CD4-positive, alpha-beta T cell treated with Interleukin-15 for 4 hours (primary cell): ENCODE results near the gene BMF.

Source experiments
- DNase-seq: peaks from one replicate; pipeline ENCODE4 v3.0.0-alpha.2; 2020; ENCODE audit warnings: low spot score

Gene BMF

DNA sequence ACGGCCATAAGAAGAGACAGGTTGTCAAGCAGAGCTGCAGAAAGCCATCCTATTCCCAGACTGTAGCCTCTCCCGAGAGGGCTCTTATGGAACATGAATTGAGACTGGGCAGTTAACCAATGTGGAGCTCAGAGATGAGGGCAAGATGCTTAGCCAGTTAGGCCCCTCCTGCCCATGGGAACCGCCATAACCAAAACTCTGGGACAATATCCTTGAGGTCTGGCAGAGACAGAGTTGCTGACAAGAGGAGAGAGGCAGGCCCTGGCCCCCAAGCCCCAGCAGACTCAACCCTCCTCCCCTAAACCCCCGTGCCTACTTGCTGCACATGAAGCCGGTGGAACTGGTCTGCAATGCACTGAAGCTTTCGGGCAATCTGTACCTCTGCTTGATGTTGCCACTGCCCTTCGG, 4.8 kb downstream of the BMF start:
- DNase-seq, result no peak

DNA sequence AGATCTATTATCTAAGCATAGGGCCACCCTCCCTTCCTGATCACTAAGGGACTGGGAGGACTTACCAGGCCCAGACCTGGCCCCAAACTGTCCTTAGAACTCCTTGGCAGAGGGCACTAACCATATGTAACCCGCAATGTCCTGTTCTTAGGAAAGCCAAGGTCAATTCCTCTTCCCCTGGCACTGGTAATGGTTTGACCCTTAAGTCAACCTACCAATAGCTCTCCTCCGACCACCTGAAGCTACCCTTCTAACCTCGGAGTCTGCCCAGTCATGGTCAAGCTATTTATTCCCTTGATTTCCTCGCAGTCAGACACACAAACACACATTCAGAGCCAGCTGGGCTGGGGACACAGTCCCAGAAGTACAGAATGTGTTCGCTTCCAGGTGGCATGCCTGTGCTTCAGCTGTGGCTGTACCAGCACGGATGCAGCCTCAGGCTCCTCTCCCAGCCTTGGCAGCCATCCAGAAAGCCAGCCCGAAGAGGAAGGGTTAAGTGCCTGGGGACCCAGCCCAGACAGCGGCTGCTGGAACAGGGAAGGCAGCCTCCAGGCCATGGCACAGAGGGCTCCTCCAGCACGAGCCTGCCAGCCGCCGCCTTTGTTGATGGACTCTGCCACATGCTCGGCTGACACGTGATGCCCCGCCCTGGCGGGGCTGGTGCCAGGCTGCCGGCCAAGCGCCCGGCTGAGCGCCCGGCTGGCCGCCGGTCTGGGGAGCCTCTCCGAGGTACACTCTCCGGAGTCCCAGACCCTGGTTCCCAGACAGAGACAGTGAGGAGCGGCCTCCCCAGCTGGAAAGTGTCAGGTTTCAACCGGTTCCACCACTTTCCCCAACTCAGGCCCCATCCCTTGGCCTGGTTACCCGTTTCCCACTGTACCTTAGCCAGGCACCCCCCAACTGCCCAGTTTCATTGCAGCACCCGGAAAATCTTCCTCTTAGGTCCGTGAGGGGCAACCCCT, 5.5 kb downstream of the BMF start:
- DNase-seq, result no peak

GRCh38 chr15:40100947-40101905, 7.5 kb downstream of the BMF start:
- no peak for DNase-seq

DNA sequence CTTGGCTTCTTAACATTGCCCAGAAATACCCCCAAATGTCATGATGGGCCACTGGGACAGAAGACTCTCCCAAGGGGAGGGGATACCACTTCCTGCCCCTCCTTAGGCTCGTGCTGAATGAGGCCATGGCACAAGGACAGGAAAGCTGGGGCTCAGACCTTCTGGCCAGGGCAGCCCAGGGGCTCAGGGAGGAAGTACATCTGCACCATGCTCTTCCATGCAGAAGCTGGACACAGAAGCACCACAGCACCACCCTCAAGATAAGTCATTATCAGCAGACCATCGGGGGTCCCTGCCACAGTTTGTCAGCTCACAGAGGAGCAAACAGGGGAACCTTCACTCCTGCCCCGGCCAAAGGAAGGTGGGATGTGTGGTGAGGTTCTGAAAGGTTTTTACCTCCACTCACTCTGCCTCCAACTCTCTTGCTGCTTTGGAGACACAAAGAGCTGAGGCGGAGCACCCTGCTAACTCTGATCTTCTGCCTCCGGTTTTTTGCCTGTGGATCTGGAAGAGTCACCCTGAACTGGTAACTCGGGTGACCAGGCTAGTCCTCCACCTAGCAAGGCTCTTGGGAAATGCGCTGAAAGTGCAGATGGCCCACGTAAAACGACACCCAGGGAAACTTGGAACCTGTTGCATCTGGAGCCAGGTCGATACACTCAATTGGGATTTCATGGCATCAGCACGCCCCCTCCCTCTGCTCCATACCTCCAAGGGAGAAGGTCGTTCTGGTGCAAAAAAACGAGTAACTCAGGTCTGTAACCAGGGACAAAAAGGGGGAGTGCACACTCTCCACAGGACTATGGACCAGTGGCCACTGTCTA, 8.3 kb downstream of the BMF start:
- no peak for DNase-seq

- DNase-seq, result peak; percentile 68
These were observed 10.0 kb downstream of the BMF start for GRCh38 chr15:40098489-40099261.

DNA sequence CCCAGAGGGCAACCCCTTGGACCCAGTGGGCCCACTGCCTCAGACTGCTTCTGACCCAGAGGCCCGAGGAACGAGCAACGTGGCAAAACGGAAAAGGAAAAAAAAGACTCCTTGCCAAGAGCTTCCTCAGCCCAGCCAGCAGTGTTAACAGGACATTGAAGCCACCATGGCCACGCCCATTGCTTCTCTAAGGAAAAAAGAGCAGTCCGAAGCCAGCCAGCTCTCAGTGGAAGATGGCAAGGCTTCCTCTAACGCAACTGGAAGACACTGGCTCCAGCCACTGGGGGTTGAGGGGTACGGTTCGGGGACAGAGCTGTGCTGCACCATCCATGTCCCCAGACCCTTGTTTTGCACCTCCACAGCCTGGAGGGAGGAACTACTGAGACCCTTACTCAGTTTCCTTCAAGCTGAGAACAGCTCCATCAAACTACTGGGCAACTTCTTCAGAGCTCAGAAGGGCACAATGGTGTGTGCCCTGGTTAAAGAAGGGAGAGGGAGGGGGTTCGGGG, 10.7 kb downstream of the BMF start:
- DNase-seq, result no peak

DNA sequence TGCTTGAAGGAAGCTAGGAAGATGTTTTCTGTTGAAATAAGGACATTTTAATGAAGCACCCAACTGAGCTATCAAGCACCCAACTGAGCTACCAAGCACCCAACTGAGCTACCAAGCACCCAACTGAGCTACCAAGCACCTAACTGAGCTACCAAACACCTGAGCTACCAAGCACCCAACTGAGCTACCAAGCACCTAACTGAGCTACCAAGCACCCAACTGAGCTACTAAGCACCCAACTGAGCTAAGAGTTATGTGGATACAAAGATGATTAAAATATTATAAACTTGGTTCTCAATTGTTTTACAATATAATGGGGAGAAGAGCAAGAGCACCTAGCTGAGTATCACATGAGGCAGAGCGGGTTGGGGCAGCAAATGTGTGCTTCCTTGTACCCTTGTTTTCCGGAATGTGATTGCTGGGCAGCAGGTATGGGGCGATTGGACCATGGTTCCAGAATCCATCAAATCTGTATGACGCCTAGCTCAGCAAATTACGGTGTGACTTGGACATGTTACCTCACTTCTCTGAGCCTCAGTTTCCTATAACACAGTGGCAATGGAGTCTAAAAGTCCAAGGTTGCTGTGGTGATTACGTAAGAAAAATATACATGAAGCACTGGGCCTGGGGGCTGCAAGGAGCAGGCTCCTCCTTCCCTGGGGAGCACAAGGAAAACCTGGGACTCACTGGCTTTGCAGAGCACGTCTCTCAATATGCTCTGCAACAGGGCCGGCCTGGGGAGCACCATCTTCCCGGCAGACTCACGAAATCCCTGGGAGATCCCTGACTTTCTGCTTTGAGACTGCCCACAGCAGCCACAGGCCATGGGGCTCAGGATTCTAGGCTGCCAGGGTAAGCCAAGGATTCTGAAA, 11.3 kb downstream of the BMF start:
- no peak for DNase-seq

- DNase-seq, result no peak
These were observed 12.4 kb downstream of the BMF start for GRCh38 chr15:40096094-40096891.

DNA sequence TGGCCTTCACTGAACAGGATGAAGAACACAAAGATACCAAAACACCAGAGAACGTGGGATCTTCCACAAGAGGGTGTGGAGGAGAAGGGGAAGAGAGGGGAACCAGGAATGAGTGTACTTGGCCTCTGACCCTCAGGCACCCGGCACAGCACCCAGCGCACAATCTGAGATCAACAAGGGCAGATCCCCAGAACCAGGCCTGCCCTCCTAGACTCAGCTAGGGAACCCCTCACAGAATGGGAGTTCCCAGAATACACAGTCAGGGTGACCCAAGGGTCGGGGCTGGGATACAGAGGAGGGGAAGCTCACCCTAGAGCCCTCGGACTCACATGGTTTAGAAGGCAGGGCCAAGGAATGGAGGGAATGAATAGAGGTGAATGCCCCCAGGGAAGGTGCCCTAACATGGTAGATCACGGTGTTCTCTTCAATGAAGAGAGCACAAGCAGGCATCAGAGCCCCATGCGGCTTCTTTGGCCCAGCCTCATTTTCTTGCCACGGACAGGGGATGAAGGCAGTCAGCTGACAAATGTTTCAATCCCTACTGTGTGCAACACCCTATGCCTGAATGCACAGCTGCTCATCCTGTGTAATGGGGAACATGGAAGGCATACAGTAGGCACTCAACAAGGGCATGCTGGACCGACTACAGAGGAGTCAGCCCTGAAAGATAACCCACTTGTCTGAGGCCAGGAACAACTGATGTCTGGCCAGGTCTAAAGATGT, 13.1 kb downstream of the BMF start:
- no peak for DNase-seq

GRCh38 chr15:40094156-40094555, 14.5 kb downstream of the BMF start:
- DNase-seq, result no peak

DNA sequence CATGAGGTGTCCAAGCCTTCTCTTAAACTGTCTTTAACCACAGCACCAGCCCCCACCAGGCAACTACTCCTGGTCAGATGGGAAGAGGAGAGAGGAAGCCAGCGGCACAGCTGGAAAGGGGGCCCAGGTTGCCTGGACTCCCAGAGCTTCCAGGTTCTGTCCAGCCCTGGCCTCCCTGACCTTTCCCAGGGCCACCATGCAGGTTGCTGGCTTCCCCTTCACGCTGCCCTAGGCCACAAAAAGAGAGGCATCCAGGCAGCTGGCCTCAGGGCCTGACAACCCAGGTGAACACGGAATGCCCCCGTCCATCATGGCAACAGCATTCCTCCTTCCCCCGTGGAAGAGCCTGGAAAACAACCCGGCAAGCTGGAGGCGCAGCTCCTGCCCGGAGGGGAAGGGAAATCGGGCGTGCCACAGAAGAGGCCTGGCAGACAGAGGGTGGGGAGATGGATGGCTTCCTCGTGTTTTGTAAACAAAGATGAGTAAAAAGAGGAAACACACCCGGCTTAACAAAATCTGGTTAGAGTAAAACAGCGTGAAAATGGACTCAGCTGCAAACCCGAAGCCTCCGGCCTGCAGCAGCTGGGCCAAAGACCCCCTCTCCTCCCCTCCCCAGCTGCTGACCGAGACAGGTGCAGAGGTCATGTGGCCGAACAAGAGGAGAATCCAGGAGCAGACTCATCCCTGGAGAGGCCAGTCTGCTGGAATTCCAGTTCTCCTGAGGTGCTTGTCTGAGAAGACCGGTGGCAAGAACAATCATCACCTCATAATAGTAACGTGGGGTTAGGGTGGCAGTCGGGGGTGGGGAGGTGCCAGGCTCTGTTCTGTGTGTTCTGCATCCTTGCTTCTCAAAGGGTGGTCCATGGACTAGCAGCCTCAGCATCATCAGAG, 15.5 kb downstream of the BMF start:
- no peak for DNase-seq

- no peak for DNase-seq
These were observed 16.3 kb downstream of the BMF start for GRCh38 chr15:40092256-40092978.

DNA sequence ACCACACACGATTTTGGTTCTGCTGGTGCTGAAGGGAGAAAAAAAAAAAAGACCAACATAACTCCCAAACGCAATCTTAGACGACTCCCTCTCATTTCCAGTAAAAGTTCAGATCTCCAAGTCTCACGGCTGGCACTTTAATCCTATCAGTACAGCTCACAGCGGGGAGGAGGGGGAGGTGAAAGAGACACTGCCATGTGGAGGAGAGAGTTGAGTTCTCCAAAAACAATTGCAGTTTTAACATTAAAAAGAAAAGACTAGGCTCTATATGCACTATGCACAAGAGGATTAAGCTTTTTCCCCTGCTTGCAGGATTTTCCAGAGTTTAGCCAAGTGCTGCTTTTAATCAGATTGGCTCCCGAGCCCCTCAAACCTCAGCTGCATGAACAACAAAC, 16.8 kb downstream of the BMF start:
- DNase-seq, result no peak

- DNase-seq, result no peak
These were observed 17.8 kb downstream of the BMF start for GRCh38 chr15:40090774-40091455.

DNA sequence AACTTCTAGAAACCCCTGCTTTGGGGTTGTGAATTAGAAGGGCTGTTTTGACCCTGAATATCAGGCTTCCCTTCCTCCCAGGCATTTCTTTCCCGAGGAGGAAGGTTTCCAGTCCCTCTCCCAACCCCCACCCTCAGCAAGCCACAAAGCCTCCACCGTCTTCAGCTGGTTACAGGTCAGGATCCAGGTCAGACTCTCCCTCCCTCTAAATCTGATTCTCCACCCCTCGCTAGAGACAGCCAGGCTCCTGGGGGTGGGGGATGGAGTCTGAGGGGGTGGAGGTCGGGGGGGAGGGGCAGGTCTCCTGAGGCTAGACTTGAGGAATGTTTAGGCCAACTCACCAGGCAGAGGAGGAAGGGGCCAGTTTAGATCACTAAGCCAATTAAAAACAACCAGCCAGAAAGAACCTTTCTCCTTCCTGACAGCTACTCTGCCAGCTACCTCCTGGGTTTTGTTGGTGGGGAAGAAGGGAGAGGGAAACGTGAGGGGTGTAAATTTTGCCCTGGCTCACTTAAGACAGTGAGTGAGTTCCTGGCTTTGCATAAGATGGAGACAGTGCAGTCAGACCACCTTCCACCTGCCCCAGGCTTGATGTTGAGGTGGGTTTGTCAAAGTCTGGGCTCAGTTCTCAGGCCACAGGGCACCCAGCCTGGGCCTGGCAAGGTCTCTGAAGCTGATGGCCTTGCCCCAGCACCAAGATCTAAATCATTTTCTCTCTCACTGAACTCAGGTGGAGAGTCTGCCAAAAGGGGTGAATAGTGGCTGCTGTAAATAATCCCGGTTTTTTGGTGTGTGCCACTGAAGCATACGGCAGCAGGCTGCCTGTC, 19.5 kb downstream of the BMF start:
- no peak for DNase-seq
